HepG2 (cell line): ENCODE results near the gene ACSM5. TPM values are rescaled to one million over a fixed set of nuclear protein-coding genes. Genes with fewer than 3 reads are reported as not detected.

Source experiments
- E2F2 ChIP-seq: sonication (generic); formaldehyde crosslinking; IDR thresholded peaks from 2 replicates; pipeline ENCODE4 v1.4.0; 2020; ENCODE audit warnings: missing genetic modification reagents, borderline replicate concordance
- EED ChIP-seq: sonication (generic); formaldehyde crosslinking; IDR thresholded peaks from 2 replicates; pipeline ENCODE4 v1.5.0; 2020; ENCODE audit warnings: mild to moderate bottlenecking, missing genetic modification reagents
- GATAD2A ChIP-seq: IDR thresholded peaks from 2 replicates; pipeline ENCODE4 v1.6.1; 2016
- GTF2F1 ChIP-seq: fragments of 150-350 bp; IDR thresholded peaks from 2 replicates; pipeline ENCODE4 v1.6.1; 2014; ENCODE audit warnings: low read length
- HNF1A ChIP-seq, 2 experiments: sonication (generic) in 1 of 2; formaldehyde crosslinking in 1 of 2; IDR thresholded peaks; 2 replicates each; pipeline versions ENCODE4 v1.4.0 to v1.6.1; 2016 to 2020; ENCODE audit warnings: borderline replicate concordance in 1 of 2, low read depth in 1 of 2, mild to moderate bottlenecking in 1 of 2, missing genetic modification reagents in 1 of 2
- KAT2B ChIP-seq: fragments of 150-350 bp; IDR thresholded peaks from 2 replicates; pipeline ENCODE4 v1.6.1; 2014; ENCODE audit warnings: low read depth, low read length, borderline replicate concordance
- MAF1 ChIP-seq: sonication (generic); formaldehyde crosslinking; IDR thresholded peaks from 2 replicates; pipeline ENCODE4 v1.5.0; 2020; ENCODE audit warnings: missing genetic modification reagents, borderline replicate concordance
- MXD4 ChIP-seq: IDR thresholded peaks from 2 replicates; pipeline ENCODE4 v1.6.1; 2016; ENCODE audit warnings: mild to moderate bottlenecking, missing biosample characterization, missing genetic modification reagents
- NFYB ChIP-seq: sonication (generic); formaldehyde crosslinking; IDR thresholded peaks from 2 replicates; pipeline ENCODE4 v1.4.0; 2020; ENCODE audit warnings: missing genetic modification reagents
- PATZ1 ChIP-seq: sonication (generic); formaldehyde crosslinking; IDR thresholded peaks from 2 replicates; pipeline ENCODE4 v1.4.0; 2020; ENCODE audit warnings: missing genetic modification reagents
- SIX4 ChIP-seq: sonication (generic); formaldehyde crosslinking; IDR thresholded peaks from 2 replicates; pipeline ENCODE4 v1.4.0; 2020; ENCODE audit warnings: missing genetic modification reagents
- TEF ChIP-seq: sonication (generic); formaldehyde crosslinking; IDR thresholded peaks from 2 replicates; pipeline ENCODE4 v1.5.0; 2020; ENCODE audit warnings: missing genetic modification reagents
- TFE3 ChIP-seq: IDR thresholded peaks from 2 replicates; pipeline ENCODE4 v1.6.1; 2016
- YY1 ChIP-seq: IDR thresholded peaks from 2 replicates; pipeline ENCODE4 v1.6.1; 2011; ENCODE audit warnings: low read length, low read depth, moderate library complexity, mild to moderate bottlenecking; ENCODE audit not compliant: insufficient read depth, insufficient replicate concordance
- ZFP1 ChIP-seq: IDR thresholded peaks from 2 replicates; pipeline ENCODE4 v1.6.1; 2016
- ZFP82 ChIP-seq: sonication (generic); formaldehyde crosslinking; IDR thresholded peaks from 2 replicates; pipeline ENCODE4 v1.5.1; 2020; ENCODE audit warnings: mild to moderate bottlenecking, missing genetic modification reagents, borderline replicate concordance
- ZNF124 ChIP-seq: sonication (generic); formaldehyde crosslinking; IDR thresholded peaks from 2 replicates; pipeline ENCODE4 v1.4.0; 2020; ENCODE audit warnings: missing genetic modification reagents
- ZNF225 ChIP-seq: sonication (generic); formaldehyde crosslinking; IDR thresholded peaks from 2 replicates; pipeline ENCODE4 v1.4.0; 2020; ENCODE audit warnings: mild to moderate bottlenecking, missing genetic modification reagents
- ZNF564 ChIP-seq: sonication (generic); formaldehyde crosslinking; IDR thresholded peaks from 2 replicates; pipeline ENCODE4 v1.8.1; 2023; ENCODE audit warnings: mild to moderate bottlenecking, missing genetic modification reagents
- ZNF644 ChIP-seq: IDR thresholded peaks from 2 replicates; pipeline ENCODE4 v1.6.1; 2016; ENCODE audit warnings: low read depth
- ZNF709 ChIP-seq: sonication (generic); formaldehyde crosslinking; IDR thresholded peaks from 2 replicates; pipeline ENCODE4 v1.5.0; 2020; ENCODE audit warnings: mild to moderate bottlenecking, missing genetic modification reagents
- polyA plus RNA-seq, 8 experiments: library from polyadenylated mRNA; depleted of rRNA in 3 of 8; stranded (reverse) in 7 of 8; unstranded in 1 of 8; fragments of >200 nt; fragmentation: Illumina TruSeq in 4 of 8; extraction: Trizol in 4 of 8; gene quantifications; 2 replicates each; pipeline versions ENCODE4 v1.2.1 to v1.2.3, GENCODE V29; 2011 to 2016; ENCODE audit warnings: low read depth in 4 of 8, missing spikeins in 1 of 8, mixed read lengths in 1 of 8; ENCODE audit not compliant: insufficient read depth in 1 of 8
- total RNA-seq, 5 experiments: library from RNA; depleted of rRNA; stranded (reverse); fragments of >200 nt; fragmentation: Illumina TruSeq; extraction: Trizol; gene quantifications; 2 replicates each; pipeline ENCODE4 v1.2.3, GENCODE V29; 2016; ENCODE audit warnings: low read depth in 1 of 5

The ACSM5 gene
- total and polyA plus RNA-seq, 2 of the 13 experiments (the other 11 are each of a cell fraction or from before 2014, with no cell fraction given): 9.1 to 15.0 TPM

GRCh38 chr16:20401475-20402016 lies 7.8 kb upstream of the ACSM5 start (continued):
- no peak for TF ChIP-seq TEF (CRISPR knock-in tag)
- 0 out of 2 replicates have a peak, but pooled peaks have one; percentile 4 for TF ChIP-seq MAF1 (CRISPR knock-in tag)
- 0 out of 2 replicates have a peak, but pooled peaks have one; percentile 29 for TF ChIP-seq ZNF225 (CRISPR knock-in tag)
- TF ChIP-seq GATAD2A: peak; percentile 44; the same call in 1 of the 2 replicates
- no peak for TF ChIP-seq KAT2B
- peak; percentile 42; the same call in 1 of the 2 replicates for TF ChIP-seq PATZ1 (CRISPR knock-in tag)
- TF ChIP-seq E2F2: peak; percentile 30; the same call in 1 of the 2 replicates
- TF ChIP-seq HNF1A (IDR thresholded peaks at IDR 0.05; ENCODE audit: low read depth): no peak
- TF ChIP-seq HNF1A (CRISPR knock-in tag; IDR thresholded peaks at IDR 0.05; ENCODE audit: borderline replicate concordance): no peak
- TF ChIP-seq ZNF124: 0 out of 2 replicates have a peak, but pooled peaks have one; percentile 33
- no peak for TF ChIP-seq GTF2F1
- TF ChIP-seq SIX4: peak; percentile 96
- no peak for TF ChIP-seq ZFP82
- 0 out of 2 replicates have a peak, but pooled peaks have one; percentile 36 for TF ChIP-seq ZNF644 (CRISPR knock-in tag)
- 0 out of 2 replicates have a peak, but pooled peaks have one; percentile 31 for TF ChIP-seq ZFP1 (CRISPR knock-in tag)
- TF ChIP-seq MXD4 (CRISPR knock-in tag): peak; percentile 33; the same call in 1 of the 2 replicates
- TF ChIP-seq ZNF564 (CRISPR knock-in tag): no peak
- peak; percentile 31; the same call in 1 of the 2 replicates for TF ChIP-seq TFE3 (CRISPR knock-in tag)
- peak; percentile 18 for TF ChIP-seq YY1
- TF ChIP-seq EED: peak; percentile 76; the same call in 1 of the 2 replicates
- no peak for TF ChIP-seq NFYB (CRISPR knock-in tag)
- no peak for TF ChIP-seq ZNF709 (CRISPR knock-in tag)
